NCI-H2081 (cell line): ENCODE data around the gene TDRD6.
"Not testable (repeated sequence)": the region's sequence is repeated elsewhere in the genome, so short reads cannot be mapped to it uniquely, and the experiment has no call there.

Experiments used
- DNase-seq, 2 experiments: peaks; one replicate each; lab custom pipeline; 2025; lab: John Stamatoyannopoulos, UW

Gene TDRD6

DNA sequence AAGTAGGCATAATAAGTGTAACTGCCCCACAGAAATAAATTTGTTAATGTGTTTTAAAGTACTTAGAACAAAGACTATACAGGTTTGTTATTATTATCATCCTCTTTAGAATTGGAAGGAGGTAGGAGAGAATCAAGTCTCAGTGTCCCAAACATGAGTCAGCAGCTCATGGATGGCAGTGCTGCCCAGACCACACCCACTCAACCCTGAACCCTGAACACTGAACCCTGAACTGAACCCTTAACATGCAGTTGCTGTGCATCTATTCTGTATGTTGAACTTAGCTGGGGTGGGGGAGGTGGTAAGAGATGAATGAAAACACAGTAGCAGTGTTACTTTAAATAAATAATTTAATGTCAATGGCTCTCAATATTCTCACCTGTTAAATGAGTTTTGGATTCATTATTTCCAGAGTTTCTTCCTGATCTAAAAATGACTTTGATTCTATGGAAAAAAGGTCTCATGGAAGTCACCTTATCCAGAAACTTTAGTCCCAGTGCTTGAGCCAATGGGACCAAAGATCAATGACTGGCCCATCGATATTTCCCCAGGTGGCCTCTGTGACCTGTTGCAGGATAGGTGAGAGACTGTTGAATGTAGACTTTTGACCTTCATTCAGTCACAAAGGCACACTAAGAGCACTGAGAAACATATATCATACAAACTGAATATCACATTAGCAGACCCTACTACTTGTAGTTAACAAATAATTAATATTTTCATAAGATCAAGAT is 55.9 kb downstream of the TDRD6 start:
- no peak for DNase-seq

DNA sequence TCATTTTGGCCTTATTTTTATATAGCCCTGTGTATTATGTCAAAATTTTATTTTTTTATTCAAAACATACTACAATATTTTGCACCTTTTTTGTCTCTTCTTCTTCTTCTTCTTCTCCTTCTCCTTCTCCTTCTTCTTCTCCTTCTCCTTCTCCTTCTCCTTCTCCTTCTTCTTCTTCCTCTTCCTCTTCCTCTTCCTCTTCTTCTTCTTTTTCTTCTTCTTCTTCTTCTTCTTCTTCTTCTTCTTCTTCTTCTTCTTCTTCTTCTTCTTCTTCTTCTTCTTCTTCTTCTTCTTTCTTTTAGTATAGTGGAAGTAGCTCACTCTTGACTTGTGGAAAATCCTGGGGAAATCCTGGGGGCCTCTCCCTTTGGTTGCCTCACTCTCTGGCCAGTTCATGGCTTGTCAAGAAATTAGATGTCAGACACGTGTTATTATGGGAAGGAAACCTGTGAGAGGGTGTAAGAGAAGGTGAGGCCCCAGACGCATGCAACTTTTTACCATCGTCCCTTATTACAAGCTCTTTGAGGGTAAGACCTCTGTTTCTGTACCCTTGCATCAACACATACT is 56.6 kb downstream of the TDRD6 start:
- DNase-seq: not testable (repeated sequence)

DNA sequence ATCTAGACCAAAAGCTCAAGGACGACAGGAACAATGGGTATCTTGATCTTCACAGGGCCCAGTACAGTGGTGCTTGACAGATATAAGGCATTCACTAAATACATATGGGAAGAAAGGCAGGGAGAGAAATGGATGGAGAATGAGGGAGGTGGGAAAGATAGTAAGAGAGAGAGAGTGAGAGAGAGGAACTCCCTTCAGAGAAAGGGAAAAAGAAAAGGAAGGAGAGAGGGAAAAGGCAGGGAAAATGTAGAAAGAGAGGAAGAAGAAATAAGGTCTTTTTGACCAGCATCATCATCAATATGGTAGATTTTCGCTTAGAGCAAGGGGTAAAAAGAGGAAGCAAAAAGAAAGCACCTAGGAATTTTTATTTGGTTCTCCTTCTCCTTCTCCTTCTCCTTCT is 58.3 kb downstream of the TDRD6 start:
- DNase-seq: no peak

DNA sequence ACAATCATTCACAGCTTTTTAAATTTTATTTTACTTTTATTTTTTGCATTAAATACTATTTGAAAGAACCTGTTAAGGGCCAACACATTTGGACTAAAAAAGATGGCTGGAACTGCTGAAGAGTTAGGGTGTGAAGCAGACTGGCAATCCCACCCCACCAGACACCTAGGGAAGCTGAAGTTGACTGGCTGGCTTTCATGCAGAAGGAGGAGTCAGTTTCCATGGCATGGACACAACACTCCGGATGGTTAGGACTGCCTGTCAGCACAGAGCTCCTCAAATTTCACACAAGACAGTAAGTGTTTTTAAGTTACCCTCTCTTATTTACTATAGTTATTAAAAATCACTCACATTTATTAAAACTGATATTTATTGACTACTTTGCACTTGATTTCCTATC is 59.0 kb downstream of the TDRD6 start, which contains the start of gene ANKRD66:
Gene ANKRD66 (plus strand): TSS at position 238 of the 400 bp plus-strand sequence. CDS start 5,016 bp downstream, outside the sequence.
- DNase-seq: no peak

DNA sequence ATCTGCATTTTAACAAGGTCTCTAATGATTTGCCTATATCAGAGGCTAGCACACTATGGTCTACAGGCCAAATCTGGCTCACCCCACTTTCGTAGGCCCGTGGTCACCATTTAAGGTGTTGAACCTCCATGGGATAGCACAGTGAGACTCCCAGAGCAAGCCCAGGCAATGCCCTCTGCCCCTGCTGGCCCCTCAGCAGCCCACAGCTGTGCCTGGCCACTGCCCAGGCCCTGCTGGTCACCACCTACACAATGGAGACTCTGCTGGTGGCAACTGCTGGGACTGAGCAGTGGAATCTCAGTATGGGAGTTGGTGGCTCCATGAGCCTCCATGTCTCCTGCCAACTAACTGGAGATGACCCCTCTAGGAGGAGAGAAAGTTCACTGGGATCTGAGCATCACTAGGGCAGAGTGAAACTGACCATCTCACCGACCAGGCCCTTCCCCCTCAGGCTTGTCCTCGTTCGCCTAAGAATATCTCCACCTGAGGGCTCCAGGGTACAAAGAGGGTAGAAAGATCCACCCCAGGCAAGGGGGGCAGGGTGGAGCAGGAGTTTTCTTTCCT is 61.3 kb downstream of the TDRD6 start:
- DNase-seq: no peak

DNA sequence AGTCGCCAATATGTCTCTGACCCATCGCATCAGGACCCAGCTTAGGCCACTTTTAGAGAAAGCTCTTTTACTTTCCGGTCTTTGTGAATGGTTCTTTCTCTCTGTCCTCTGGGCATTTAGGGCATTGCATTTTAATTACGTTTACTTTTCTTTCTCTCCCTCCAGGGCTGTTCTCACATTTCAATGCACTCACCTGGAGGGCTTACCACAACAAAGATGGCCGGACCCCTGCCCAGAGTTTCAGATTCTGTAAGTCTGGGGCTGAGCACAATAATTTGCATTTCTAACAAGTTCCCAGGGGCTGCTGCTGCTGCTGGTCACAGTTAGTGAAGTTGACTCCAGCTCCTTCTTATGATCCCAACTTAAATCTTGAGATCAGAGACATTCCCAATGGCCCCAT is 62.0 kb downstream of the TDRD6 start:
- DNase-seq: no peak

DNA sequence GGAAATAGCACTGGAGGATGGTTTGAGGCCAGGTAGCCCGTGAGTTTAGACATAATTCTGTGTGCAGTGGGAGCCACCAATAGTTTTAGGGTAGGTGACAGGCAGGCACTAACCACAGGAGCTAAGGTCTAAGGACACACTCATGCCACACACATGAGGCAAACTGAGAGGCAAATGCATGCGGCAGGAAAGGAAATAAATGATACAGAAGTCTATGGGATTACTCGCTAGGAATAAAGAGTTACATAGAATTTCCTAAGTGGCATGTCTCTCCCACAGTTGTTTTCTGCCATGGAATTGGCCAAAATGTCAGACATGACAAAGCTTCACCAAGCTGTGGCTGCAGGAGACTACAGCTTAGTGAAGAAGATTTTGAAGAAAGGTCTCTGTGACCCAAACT is 64.0 kb downstream of the TDRD6 start:
- no peak for DNase-seq
